K562 (cell line): Measurements from ENCODE around the gene RBMS3.

ENCODE experiments used
- EZH2 ChIP-seq: IDR thresholded peaks from 2 replicates; pipeline ENCODE4 v1.6.1; 2012; ENCODE audit warnings: low read depth, mild to moderate bottlenecking, inconsistent platforms, low read length, borderline replicate concordance
- FOXM1 ChIP-seq, 2 experiments: fragments of 450-650 bp in 1 of 2; sonication (generic) in 1 of 2; formaldehyde crosslinking in 1 of 2; IDR thresholded peaks; 2 replicates each; pipeline versions ENCODE4 v1.6.1 to v1.9.0; 2017 to 2022; ENCODE audit warnings: low read depth in 2 of 2, mild to moderate bottlenecking in 2 of 2, missing genetic modification reagents in 1 of 2, moderate library complexity in 1 of 2
- KAT7 ChIP-seq: sonication (generic); formaldehyde crosslinking; IDR thresholded peaks from 2 replicates; pipeline ENCODE4 v1.8.0; 2022; ENCODE audit warnings: missing genetic modification reagents, mild to moderate bottlenecking, borderline replicate concordance
- RAD21 ChIP-seq, 2 experiments: fragments of 250-450 bp in 1 of 2; fragments of 450-650 bp in 1 of 2; sonication (Bioruptor Pico) in 1 of 2; formaldehyde crosslinking in 1 of 2; IDR thresholded peaks in 1 of 2; conservative IDR thresholded peaks in 1 of 2; 2 replicates each; pipeline versions ENCODE4 v1.4.0 to v1.8.0; 2020 to 2022; ENCODE audit warnings: mild to moderate bottlenecking in 2 of 2, moderate library complexity in 1 of 2
- SIRT6 ChIP-seq: IDR thresholded peaks from one replicate; pipeline ENCODE4 v1.6.1; 2012; ENCODE audit warnings: low read depth, mild to moderate bottlenecking, control low read depth, inconsistent platforms, low read length, moderate library complexity
- TAF9B ChIP-seq: fragments of 450-650 bp; IDR thresholded peaks from 2 replicates; pipeline ENCODE4 v1.6.1; 2018; ENCODE audit warnings: mild to moderate bottlenecking; ENCODE audit not compliant: partially characterized antibody
- ZNF699 ChIP-seq: fragments of 250-450 bp; sonication (Bioruptor Pico); IDR thresholded peaks from 2 replicates; pipeline ENCODE4 v1.8.0; 2021; ENCODE audit warnings: mild to moderate bottlenecking, moderate library complexity; ENCODE audit not compliant: insufficient replicate concordance
- TF ChIP-seq, protein P1 (sequence below), 2 experiments: fragments of 450-650 bp in 1 of 2; sonication (generic) in 1 of 2; formaldehyde crosslinking in 1 of 2; IDR thresholded peaks in 1 of 2; conservative IDR thresholded peaks in 1 of 2; 2 replicates each; pipeline versions ENCODE4 v1.6.1 to v1.8.1; 2016 to 2023; ENCODE audit warnings: mild to moderate bottlenecking in 2 of 2, moderate library complexity in 2 of 2, inconsistent platforms in 1 of 2, missing genetic modification reagents in 1 of 2

DNA sequence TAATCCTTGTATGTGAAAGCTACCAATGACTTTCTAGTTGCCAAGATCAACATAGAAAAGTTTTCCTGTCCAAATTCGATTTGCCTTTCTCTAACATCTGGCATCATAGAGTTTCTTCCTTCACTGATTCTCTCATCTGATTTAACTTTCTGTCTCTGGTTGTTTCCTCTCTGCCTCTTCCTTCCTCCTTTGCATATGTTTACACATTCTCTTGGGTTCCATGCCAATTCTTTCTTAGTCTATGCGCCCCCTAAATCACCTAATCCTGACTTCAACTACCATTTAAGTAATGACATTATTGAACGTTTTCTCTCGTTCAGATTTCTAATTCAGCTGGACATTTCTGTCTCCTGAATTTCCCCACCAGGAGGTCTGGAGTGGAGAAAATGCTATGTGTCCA lies 763.6 kb downstream of the RBMS3 start:
- no peak for TF ChIP-seq FOXM1 (IDR thresholded peaks at IDR 0.05; ENCODE audit: low read depth)
- TF ChIP-seq FOXM1 (CRISPR knock-in tag; IDR thresholded peaks at IDR 0.05; ENCODE audit: low read depth), result no peak
- TF ChIP-seq, protein P1, sequence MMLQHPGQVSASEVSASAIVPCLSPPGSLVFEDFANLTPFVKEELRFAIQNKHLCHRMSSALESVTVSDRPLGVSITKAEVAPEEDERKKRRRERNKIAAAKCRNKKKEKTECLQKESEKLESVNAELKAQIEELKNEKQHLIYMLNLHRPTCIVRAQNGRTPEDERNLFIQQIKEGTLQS (IDR thresholded peaks at IDR 0.05), result no peak
- TF ChIP-seq, protein P1 (CRISPR knock-in tag; conservative IDR thresholded peaks at IDR 0.05), result no peak
- TF ChIP-seq KAT7 (CRISPR knock-in tag), result no peak
- no peak for TF ChIP-seq SIRT6
- TF ChIP-seq ZNF699 (CRISPR knock-in tag), result no peak
- TF ChIP-seq TAF9B, result no peak
- TF ChIP-seq RAD21 (CRISPR knock-in tag; conservative IDR thresholded peaks at IDR 0.05 in 1 of 2, IDR thresholded peaks at IDR 0.05 in 1 of 2), result no peak
- TF ChIP-seq EZH2, result no peak
